MCF 10A (cell line): ENCODE data around the gene ARL14. TPM values are rescaled to one million over a fixed set of nuclear protein-coding genes. Genes with fewer than 3 reads are reported as not detected.

Experiments used
- BruUV-seq: library from RNA; stranded (reverse); fragments of 400-500 nt; replicated peaks from 2 replicates; lab custom pipeline; 2021; lab: Mats Ljungman, UMichigan
- CTCF ChIA-PET: fragments of 300-600 bp; sonication (Branson Sonifier 250); formaldehyde crosslinking; extraction: SDS; loops from one replicate; lab custom pipeline; 2021; ENCODE audit warnings: antibody characterized with exemption, inconsistent platforms; lab: Yijun Ruan, JAX
- POLR2A ChIA-PET: fragments of 300-600, 350-650 bp; sonication (Branson Sonifier 250); formaldehyde crosslinking; extraction: SDS; loops from one replicate; lab custom pipeline; 2020; ENCODE audit warnings: antibody characterized with exemption, inconsistent platforms; lab: Yijun Ruan, JAX
- DNase-seq: peaks from one replicate; pipeline ENCODE4 v3.0.0-alpha.2; 2018; ENCODE audit not compliant: unreplicated experiment
- H3K27ac Mint-ChIP-seq: one replicate; pipeline ENCODE4 v1.8.0; 2022; ENCODE audit warnings: mild to moderate bottlenecking, low read depth, mixed read lengths; ENCODE audit not compliant: unreplicated experiment
- H3K27me3 Mint-ChIP-seq: one replicate; pipeline ENCODE4 v1.8.0; 2022; ENCODE audit warnings: mixed read lengths; ENCODE audit not compliant: insufficient read depth, unreplicated experiment
- H3K36me3 Mint-ChIP-seq: one replicate; pipeline ENCODE4 v1.8.0; 2022; ENCODE audit warnings: mild to moderate bottlenecking, moderate library complexity, mixed read lengths; ENCODE audit not compliant: insufficient read depth, unreplicated experiment
- H3K4me1 Mint-ChIP-seq: one replicate; pipeline ENCODE4 v1.8.0; 2022; ENCODE audit warnings: mixed read lengths; ENCODE audit not compliant: insufficient read depth, unreplicated experiment
- H3K4me3 Mint-ChIP-seq: one replicate; pipeline ENCODE4 v1.8.0; 2022; ENCODE audit warnings: mild to moderate bottlenecking, moderate library complexity, mixed read lengths; ENCODE audit not compliant: unreplicated experiment
- H3K9me3 Mint-ChIP-seq: one replicate; pipeline ENCODE4 v1.8.0; 2022; ENCODE audit warnings: mixed read lengths; ENCODE audit not compliant: unreplicated experiment
- CTCF ChIP-seq: fragments of 200-600 bp; IDR thresholded peaks from one replicate; pipeline ENCODE4 v1.8.0; 2022; ENCODE audit warnings: antibody characterized with exemption, mild to moderate bottlenecking; ENCODE audit not compliant: unreplicated experiment
- intact Hi-C: fragments of 100-400 bp; cut with micrococcal nuclease; formaldehyde crosslinking; loops from 2 replicates; pipeline ENCODE4 v1.14.1; 2022
- total RNA-seq: library from RNA; stranded (reverse); gene quantifications from 2 replicates; pipeline ENCODE4 v1.2.3, GENCODE V29; 2022

ARL14 gene
- total RNA-seq, 1 experiment from 2014 or later, result 0.72 TPM

GRCh38 chr3:160722331-160722730, 45.4 kb downstream of the ARL14 start:
- BruUV-seq, result no TSS peak
- Mint-ChIP-seq H3K9me3 (peaks cover 12% of the 10 kb centered on the region), H3K36me3 (no peaks in the 10 kb centered on the region), H3K4me3 (no peak overlapping the region), H3K27me3 (no peaks in the 10 kb centered on the region), H3K27ac (no peak overlapping the region), H3K4me1 (no peaks in the 10 kb centered on the region)
- no peak for DNase-seq
- ChIA-PET CTCF (no interaction called here), POLR2A (no interaction called here)
- TF ChIP-seq CTCF, result no peak
- intact Hi-C loops, result no loop called here

GRCh38 chr3:160725338-160725737, 48.4 kb downstream of the ARL14 start:
- no peak for TF ChIP-seq CTCF
- Mint-ChIP-seq H3K4me3 (no peak overlapping the region), H3K4me1 (no peaks in the 10 kb centered on the region), H3K36me3 (no peaks in the 10 kb centered on the region), H3K27me3 (no peaks in the 10 kb centered on the region), H3K9me3 (peaks cover 12% of the 10 kb centered on the region), H3K27ac (no peak overlapping the region)
- CTCF ChIA-PET, result interaction anchor here (0.6 to 1.0 kb wide), 4 partner anchors 15 to 198 kb away, joined by 3 to 5 read pairs (median 3); no protein-coding TSS in a partner anchor
- no peak for DNase-seq
- intact Hi-C loops, result no loop called here
- BruUV-seq, result no TSS peak
- POLR2A ChIA-PET, result interaction anchor here (1.9 kb wide), 1 partner anchor 29 kb away, joined by 4 read pairs; no protein-coding TSS in a partner anchor

Other genes starting within 250 kb of the ARL14 start
- 12.1 and 15.1 TPM in 2 replicates for gene TRIM59, start 227.4 kb upstream of the ARL14 start, total RNA-seq
- gene KPNA4, start 111.6 kb upstream of the ARL14 start, total RNA-seq, result 85.9 and 127 TPM in 2 replicates
- 1.7 and 2.1 TPM in 2 replicates for gene PPM1L, start 79.1 kb downstream of the ARL14 start, total RNA-seq